ENCODE data around the gene PCNX1.

DNA sequence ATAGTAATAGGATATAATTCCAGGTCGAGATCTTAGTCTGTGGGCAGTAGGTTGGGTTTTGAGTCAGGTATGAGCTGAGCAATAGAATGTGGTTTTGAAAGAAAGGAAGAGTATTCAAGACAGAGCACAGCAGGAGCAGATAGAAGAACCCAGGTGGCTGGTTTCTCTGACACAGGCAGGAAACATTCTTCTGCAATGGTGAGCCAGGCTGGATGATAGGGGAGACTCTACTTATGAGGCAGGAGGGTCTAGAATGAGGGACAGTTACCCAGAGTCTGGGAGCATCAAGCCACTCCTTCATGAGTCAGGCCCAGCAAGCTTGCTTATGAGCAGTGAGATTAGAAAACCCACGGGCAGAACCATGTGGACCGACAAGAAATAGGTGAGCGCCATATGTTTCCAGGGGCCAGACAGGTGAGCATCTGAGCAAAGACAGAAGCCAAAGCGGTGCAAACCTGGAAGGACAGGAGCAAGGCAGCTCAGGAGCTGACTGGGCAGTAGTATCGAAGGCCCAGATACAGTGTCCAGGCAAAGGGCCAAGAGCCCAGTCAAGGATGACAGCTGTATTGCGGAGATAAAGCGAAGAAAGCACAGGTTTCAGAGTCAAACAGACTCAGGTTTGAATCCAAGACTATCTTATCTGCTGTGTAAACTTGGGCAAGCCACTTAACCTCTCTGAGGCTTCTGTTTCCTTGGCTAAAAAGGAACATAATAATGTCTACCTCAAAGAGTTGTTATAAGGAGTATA lies 22.5 kb upstream of the PCNX1 start:
- TF ChIP-seq, protein P1, sequence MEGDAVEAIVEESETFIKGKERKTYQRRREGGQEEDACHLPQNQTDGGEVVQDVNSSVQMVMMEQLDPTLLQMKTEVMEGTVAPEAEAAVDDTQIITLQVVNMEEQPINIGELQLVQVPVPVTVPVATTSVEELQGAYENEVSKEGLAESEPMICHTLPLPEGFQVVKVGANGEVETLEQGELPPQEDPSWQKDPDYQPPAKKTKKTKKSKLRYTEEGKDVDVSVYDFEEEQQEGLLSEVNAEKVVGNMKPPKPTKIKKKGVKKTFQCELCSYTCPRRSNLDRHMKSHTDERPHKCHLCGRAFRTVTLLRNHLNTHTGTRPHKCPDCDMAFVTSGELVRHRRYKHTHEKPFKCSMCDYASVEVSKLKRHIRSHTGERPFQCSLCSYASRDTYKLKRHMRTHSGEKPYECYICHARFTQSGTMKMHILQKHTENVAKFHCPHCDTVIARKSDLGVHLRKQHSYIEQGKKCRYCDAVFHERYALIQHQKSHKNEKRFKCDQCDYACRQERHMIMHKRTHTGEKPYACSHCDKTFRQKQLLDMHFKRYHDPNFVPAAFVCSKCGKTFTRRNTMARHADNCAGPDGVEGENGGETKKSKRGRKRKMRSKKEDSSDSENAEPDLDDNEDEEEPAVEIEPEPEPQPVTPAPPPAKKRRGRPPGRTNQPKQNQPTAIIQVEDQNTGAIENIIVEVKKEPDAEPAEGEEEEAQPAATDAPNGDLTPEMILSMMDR (conservative IDR thresholded peaks at IDR 0.05; ENCODE audit: low read depth, low read length): no peak
- TF ChIP-seq POLR2A (IDR thresholded peaks at IDR 0.05; ENCODE audit: low read depth, low read length): no peak
- no peak for TF ChIP-seq RAD21 (IDR thresholded peaks at IDR 0.05; ENCODE audit: low read length)
